Left lung (tissue), 10 donors: Measurements from ENCODE around the gene TP53RK. TPM values are rescaled to one million over a fixed set of nuclear protein-coding genes. Genes with fewer than 3 reads are reported as not detected.

Source experiments
- ATAC-seq: fragments of 200-7000 bp; cut with Tn5 transposase; one replicate; pipeline ENCODE4 v1.9.1; 2020; ENCODE audit warnings: moderate library complexity
- DNase-seq, 4 donors: peaks; one replicate each; pipeline ENCODE4 v3.0.0-alpha.2; 2013 to 2020
- H3K27ac ChIP-seq, 2 donors: fragments of 200-600 bp; sonication (generic) in 1 of 2; one replicate each; pipeline versions ENCODE4 v1.5.0 to v1.8.0; 2020 to 2021
- H3K27me3 ChIP-seq, 2 donors: fragments of 200-600 bp; sonication (generic) in 1 of 2; one replicate each; pipeline versions ENCODE4 v1.5.0 to v1.8.0; 2020 to 2021
- H3K36me3 ChIP-seq, 2 donors: fragments of 200-600 bp; sonication (generic) in 1 of 2; one replicate each; pipeline versions ENCODE4 v1.5.0 to v1.8.0; 2020 to 2021
- H3K4me1 ChIP-seq, 2 donors: fragments of 200-600 bp; one replicate each; pipeline ENCODE4 v1.8.0; 2021
- H3K4me3 ChIP-seq, 2 donors: fragments of 200-600 bp; sonication (generic) in 1 of 2; one replicate each; pipeline versions ENCODE4 v1.5.0 to v1.8.0; 2020 to 2021; ENCODE audit warnings: mild to moderate bottlenecking in 1 of 2
- H3K9me3 ChIP-seq, 2 donors: fragments of 200-600 bp; sonication (generic) in 1 of 2; one replicate each; pipeline versions ENCODE4 v1.5.0 to v1.8.0; 2020 to 2021
- CTCF ChIP-seq, 2 donors: fragments of 200-600 bp; sonication (generic) in 1 of 2; IDR thresholded peaks; one replicate each; pipeline versions ENCODE4 v1.5.0 to v1.8.0; 2021; ENCODE audit warnings: antibody characterized with exemption in 2 of 2
- intact Hi-C, 2 donors: fragments of 100-400 bp; cut with DNase I; formaldehyde crosslinking; loops; one replicate each; pipeline versions ENCODE4 v1.11.2 to v1.14.2; 2022
- polyA plus RNA-seq, 6 donors: library from polyadenylated mRNA; unstranded; fragments of 120-200 nt; gene quantifications; one replicate each; pipeline ENCODE4 v1.2.1, GENCODE V29; 2013; ENCODE audit not compliant: insufficient read length in 6 of 6
- total RNA-seq, 2 donors: library from RNA; stranded (reverse); fragmentation: NEBNext Ultra II Directional; extraction: Animal tissue kit (Norgen Biotek cat#: 25700); gene quantifications; one replicate each; pipeline ENCODE4 v1.2.1, GENCODE V29; 2021
- donor health status: DM: no; HTN: yes; CAD: no.
- donor health status: DM: no; HTN: no; CAD: no.

The TP53RK gene
- total and polyA plus RNA-seq, 8 donors = 9.6 to 19.9 (median 14.0) TPM

GRCh38 chr20:46713957-46714834 is 25.0 kb upstream of the TP53RK start:
- DNase-seq = no peak
- no peak for ATAC-seq
- no peak for TF ChIP-seq CTCF (IDR thresholded peaks at IDR 0.05)
- Histone ChIP-seq H3K4me1 (peaks cover 0 to 15% of the 10 kb centered on the region in 2 donors), H3K4me3 (no peak overlapping the region), H3K27me3 (peaks cover 0 to 16% of the 10 kb centered on the region in 2 donors), H3K9me3 (no peaks in the 10 kb centered on the region), H3K27ac (no peak overlapping the region), H3K36me3 (no peaks in the 10 kb centered on the region)
- intact Hi-C loops = no loop called here

GRCh38 chr20:46712056-46712636 is 22.9 kb upstream of the TP53RK start:
- Histone ChIP-seq H3K27me3 (peaks cover 0 to 26% of the 10 kb centered on the region in 2 donors), H3K36me3 (no peaks in the 10 kb centered on the region), H3K9me3 (no peaks in the 10 kb centered on the region), H3K4me3 (no peak overlapping the region), H3K27ac (no peak overlapping the region), H3K4me1 (peaks cover 0 to 15% of the 10 kb centered on the region in 2 donors)
- DNase-seq = no peak
- intact Hi-C loops = no loop called here
- no peak for ATAC-seq
- no peak for TF ChIP-seq CTCF (IDR thresholded peaks at IDR 0.05)

GRCh38 chr20:46710153-46710913 is 21.1 kb upstream of the TP53RK start:
- Histone ChIP-seq H3K27me3 (peaks cover 0 to 26% of the 10 kb centered on the region in 2 donors), H3K9me3 (peaks cover 0 to 6% of the 10 kb centered on the region in 2 donors), H3K36me3 (no peaks in the 10 kb centered on the region), H3K4me1 (peaks cover 0 to 15% of the 10 kb centered on the region in 2 donors), H3K4me3 (peak overlapping the region; percentile 52 to 76), H3K27ac (peak overlapping the region; percentile 74 to 78)
- intact Hi-C loops = no loop called here
- DNase-seq (no peak), ATAC-seq (no peak)
- no peak for TF ChIP-seq CTCF (IDR thresholded peaks at IDR 0.05)

- Histone ChIP-seq H3K27me3 (peaks cover 0 to 26% of the 10 kb centered on the region in 2 donors), H3K4me1 (peaks cover 0 to 15% of the 10 kb centered on the region in 2 donors), H3K9me3 (peaks cover 0 to 6% of the 10 kb centered on the region in 2 donors), H3K4me3 (peak within 1 kb of the TSS; percentile 52 to 76), H3K36me3 (no peaks in the 10 kb centered on the region), H3K27ac (peak within 1 kb of the TSS; percentile 74 to 78)
- TF ChIP-seq CTCF (IDR thresholded peaks at IDR 0.05) = no peak
- ATAC-seq = peak; percentile 92
- intact Hi-C loops = no loop called here
- DNase-seq = peak; percentile 52 to 87 (median 80)
Observed at GRCh38 chr20:46709459-46710152, 20.4 kb upstream of the TP53RK start, which contains the start of gene SLC2A10. TSS of gene SLC2A10 (plus strand) at chr20:46709649. CDS start at chr20:46709737, 88 bp downstream.
